DOHH2 (cell line): ENCODE data around the gene TMEM30B.

ENCODE experiments used
- H3F3A ChIP-seq: fragments of 200-600 bp; sonication (generic), shearing (Covaris generic); 2 replicates; pipeline ENCODE4 v1.6.0; 2016; ENCODE audit warnings: antibody characterized with exemption, mild to moderate bottlenecking; ENCODE audit not compliant: control insufficient read depth, insufficient read depth
- H3K27ac ChIP-seq: fragments of 200-600 bp; sonication (generic); 2 replicates; pipeline ENCODE4 v1.5.1; 2014; ENCODE audit warnings: low read depth, mild to moderate bottlenecking, low read length, moderate library complexity
- H3K27me3 ChIP-seq: fragments of 200-600 bp; sonication (generic); 2 replicates; pipeline ENCODE4 v1.6.1; 2014; ENCODE audit warnings: mild to moderate bottlenecking, low read length, mixed read lengths; ENCODE audit not compliant: control insufficient read depth
- H3K36me3 ChIP-seq: fragments of 200-600 bp; sonication (generic); 2 replicates; pipeline ENCODE4 v1.6.1; 2014; ENCODE audit warnings: mild to moderate bottlenecking, low read length, moderate library complexity, mixed read lengths; ENCODE audit not compliant: control insufficient read depth
- H3K4me1 ChIP-seq: fragments of 200-600 bp; sonication (generic); 2 replicates; pipeline ENCODE4 v1.6.1; 2014; ENCODE audit warnings: mild to moderate bottlenecking, low read length, mixed read lengths; ENCODE audit not compliant: control insufficient read depth
- H3K4me2 ChIP-seq: fragments of 200-600 bp; sonication (generic); 2 replicates; pipeline ENCODE4 v1.6.0; 2014; ENCODE audit warnings: mild to moderate bottlenecking, low read length, moderate library complexity
- H3K4me3 ChIP-seq: fragments of 200-600 bp; sonication (generic); 2 replicates; pipeline ENCODE4 v1.5.1; 2014; ENCODE audit warnings: mild to moderate bottlenecking, low read length, mixed read lengths
- H3K79me2 ChIP-seq: fragments of 200-600 bp; sonication (generic); 2 replicates; pipeline ENCODE4 v1.6.1; 2014; ENCODE audit warnings: mild to moderate bottlenecking, low read length, mixed read lengths; ENCODE audit not compliant: control insufficient read depth
- H3K9me2 ChIP-seq: fragments of 200-600 bp; sonication (generic); replicated peaks from 2 replicates; pipeline ENCODE4 v1.6.1; 2014; ENCODE audit warnings: mild to moderate bottlenecking, low read length, mixed read lengths; ENCODE audit not compliant: control insufficient read depth
- H3K9me3 ChIP-seq: fragments of 200-600 bp; sonication (generic); 2 replicates; pipeline ENCODE4 v1.6.1; 2014; ENCODE audit warnings: antibody characterized with exemption, low read length, mixed read lengths; ENCODE audit not compliant: control insufficient read depth, insufficient read depth
- H4K20me1 ChIP-seq: fragments of 200-600 bp; sonication (generic); 2 replicates; pipeline ENCODE4 v1.6.0; 2014; ENCODE audit warnings: low read depth, mild to moderate bottlenecking, antibody characterized with exemption, low read length, moderate library complexity; ENCODE audit not compliant: control insufficient read depth, insufficient read depth
- CTCF ChIP-seq: fragments of 200-600 bp; sonication (generic); IDR thresholded peaks from one replicate; pipeline ENCODE4 v1.5.1; 2014; ENCODE audit warnings: antibody characterized with exemption, mild to moderate bottlenecking, low read depth, low read length; ENCODE audit not compliant: poor library complexity, severe bottlenecking
- EZH2phosphoT487 ChIP-seq: fragments of 200-600 bp; sonication (generic); IDR thresholded peaks from 2 replicates; pipeline ENCODE4 v1.6.1; 2017; ENCODE audit warnings: borderline replicate concordance, mild to moderate bottlenecking, antibody characterized with exemption, low read length, moderate library complexity, mixed read lengths

Gene TMEM30B

DNA sequence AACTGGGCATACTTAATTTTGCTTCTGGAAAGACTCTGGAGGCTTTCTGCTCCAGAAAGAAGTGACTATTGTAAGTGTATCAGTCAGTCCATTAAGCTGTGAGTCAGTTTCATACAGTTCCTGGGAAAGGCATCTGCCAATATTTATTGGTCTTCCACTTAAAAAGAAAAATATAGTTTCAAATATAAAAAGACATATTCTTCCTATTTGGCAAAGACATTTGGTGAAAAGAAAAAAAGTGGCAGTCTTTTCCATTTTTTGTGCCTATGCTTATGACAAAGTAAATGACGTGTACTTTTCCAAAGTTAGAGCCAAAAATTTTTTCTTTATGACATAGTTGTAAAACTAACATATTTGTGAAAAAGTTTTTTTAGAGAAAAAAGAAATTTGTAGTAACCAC is 12.3 kb downstream of the TMEM30B start:
- H3K27me3 ChIP-seq = 0 out of 2 replicates have a peak, but pooled peaks cover 3% of the 10 kb centered on the region
- H3K4me3 ChIP-seq = no peak overlapping the region
- no peaks in the 10 kb centered on the region for H3K36me3 ChIP-seq
- H3K4me1 ChIP-seq = no peaks in the 10 kb centered on the region
- no peak for TF ChIP-seq EZH2phosphoT487
- no peak for TF ChIP-seq CTCF
- H3K79me2 ChIP-seq = no peaks in the 10 kb centered on the region
- no peaks in the 10 kb centered on the region for H3K9me3 ChIP-seq
- H4K20me1 ChIP-seq = no peaks in the 10 kb centered on the region
- no peak overlapping the region for H3K4me2 ChIP-seq
- no peak overlapping the region for H3K27ac ChIP-seq
- no peaks in the 10 kb centered on the region for H3F3A ChIP-seq
- H3K9me2 ChIP-seq = no peaks in the 10 kb centered on the region

DNA sequence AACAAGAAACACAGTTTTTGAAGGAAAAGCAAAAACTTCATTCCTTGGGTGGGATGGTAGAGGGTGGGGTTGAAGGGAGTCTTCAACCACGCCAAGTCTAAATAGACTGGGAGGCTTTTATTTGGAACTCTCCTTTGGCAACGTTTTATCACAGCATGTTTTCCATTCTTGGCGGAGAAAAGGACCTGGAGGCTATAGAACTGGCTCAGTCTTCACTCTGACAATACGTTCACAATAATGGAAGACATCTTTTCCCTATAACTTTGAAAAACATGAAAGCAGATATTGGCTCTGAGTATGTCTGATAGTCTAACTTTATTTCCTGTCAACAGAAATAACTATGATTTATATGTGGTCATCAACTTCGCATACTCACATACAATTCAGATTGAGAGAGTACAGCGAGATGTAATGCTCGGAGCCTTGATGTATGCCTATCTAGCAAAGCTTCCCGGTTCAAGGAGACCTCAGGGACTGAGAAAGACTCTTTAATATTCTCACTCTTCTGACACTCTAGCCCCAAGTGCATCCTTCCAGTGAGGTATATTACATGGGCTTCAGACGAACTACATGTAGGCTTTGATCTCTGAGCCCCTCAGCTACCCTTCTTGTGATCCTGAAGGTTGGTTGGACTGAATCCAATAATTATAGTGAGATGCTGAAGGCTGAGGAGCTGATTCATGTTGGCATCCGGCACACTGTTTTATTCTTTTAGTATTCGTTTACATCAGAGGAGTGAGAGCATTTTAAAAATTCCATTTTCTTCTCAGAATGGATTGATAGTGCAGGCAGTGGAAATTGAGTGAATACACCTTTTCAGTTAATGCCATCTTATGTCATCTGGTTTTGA is 14.0 kb downstream of the TMEM30B start:
- TF ChIP-seq CTCF = no peak
- TF ChIP-seq EZH2phosphoT487 = no peak
- Histone ChIP-seq H3K27ac (no peak overlapping the region), H3K79me2 (no peaks in the 10 kb centered on the region), H3K9me2 (no peaks in the 10 kb centered on the region), H3F3A (no peaks in the 10 kb centered on the region), H4K20me1 (no peaks in the 10 kb centered on the region), H3K4me2 (no peak overlapping the region), H3K9me3 (no peaks in the 10 kb centered on the region), H3K4me3 (no peak overlapping the region), H3K36me3 (no peaks in the 10 kb centered on the region), H3K27me3 (no peaks in the 10 kb centered on the region), H3K4me1 (no peaks in the 10 kb centered on the region)

DNA sequence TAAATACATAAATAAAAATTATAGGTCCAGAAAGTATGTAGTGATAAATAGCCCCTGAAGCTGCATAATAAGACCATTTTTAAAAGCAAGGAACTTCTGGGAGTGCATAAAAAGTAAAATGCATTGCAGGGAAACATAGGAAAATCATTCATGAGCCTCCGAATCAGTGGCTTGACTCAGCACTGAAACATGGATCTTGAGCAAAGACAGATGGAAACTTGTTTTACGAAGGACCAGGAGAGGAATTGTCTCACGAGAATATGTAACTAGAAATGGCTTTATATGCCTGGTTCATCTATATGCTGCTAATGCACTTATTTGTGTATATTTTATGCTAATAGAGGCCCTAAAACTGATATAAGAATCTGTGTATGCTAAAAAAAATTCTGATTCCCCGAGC is 14.7 kb downstream of the TMEM30B start:
- H3K79me2 ChIP-seq = no peaks in the 10 kb centered on the region
- H3K27me3 ChIP-seq = no peaks in the 10 kb centered on the region
- no peak overlapping the region for H3K27ac ChIP-seq
- no peaks in the 10 kb centered on the region for H3K4me1 ChIP-seq
- no peaks in the 10 kb centered on the region for H4K20me1 ChIP-seq
- H3K4me3 ChIP-seq = no peak overlapping the region
- no peaks in the 10 kb centered on the region for H3F3A ChIP-seq
- H3K9me3 ChIP-seq = no peaks in the 10 kb centered on the region
- no peaks in the 10 kb centered on the region for H3K36me3 ChIP-seq
- H3K9me2 ChIP-seq = no peaks in the 10 kb centered on the region
- H3K4me2 ChIP-seq = no peak overlapping the region
- TF ChIP-seq CTCF (no peak), EZH2phosphoT487 (no peak)
